CD4-positive, alpha-beta T cell treated with Interleukin-15 for 4 hours (primary cell): Measurements from ENCODE around the gene SNRNP48.

Experiments used
- DNase-seq: peaks from one replicate; pipeline ENCODE4 v3.0.0-alpha.2; 2020; ENCODE audit warnings: low spot score

The SNRNP48 gene

GRCh38 chr6:7589949-7590917 lies at the start of gene SNRNP48:
TSS of gene SNRNP48 (plus strand) at chr6:7590198. CDS start at chr6:7590258, 60 bp downstream.
- DNase-seq: peak; percentile 90

- no peak for DNase-seq
These were observed 49.4 kb upstream of the SNRNP48 start for GRCh38 chr6:7540595-7540994.

GRCh38 chr6:7541175-7542064 lies 48.6 kb upstream of the SNRNP48 start, which contains the start of gene DSP:
TSS of gene DSP (plus strand) at chr6:7541671. CDS start at chr6:7541916, 245 bp downstream.
- DNase-seq: no peak

GRCh38 chr6:7542065-7542873 lies 47.7 kb upstream of the SNRNP48 start:
- no peak for DNase-seq

GRCh38 chr6:7542874-7543624 lies 46.9 kb upstream of the SNRNP48 start:
- DNase-seq: no peak

GRCh38 chr6:7543789-7544424 lies 46.1 kb upstream of the SNRNP48 start:
- DNase-seq: no peak

- no peak for DNase-seq
These were observed 45.4 kb upstream of the SNRNP48 start for GRCh38 chr6:7544597-7544996.

GRCh38 chr6:7545316-7546019 lies 44.5 kb upstream of the SNRNP48 start:
- DNase-seq: no peak

- DNase-seq: no peak
These were observed 44.0 kb upstream of the SNRNP48 start for GRCh38 chr6:7546020-7546369.

- DNase-seq: no peak
These were observed 43.6 kb upstream of the SNRNP48 start for GRCh38 chr6:7546383-7546782.

GRCh38 chr6:7546896-7547295 lies 43.1 kb upstream of the SNRNP48 start:
- no peak for DNase-seq

GRCh38 chr6:7547315-7547714 lies 42.7 kb upstream of the SNRNP48 start:
- no peak for DNase-seq

GRCh38 chr6:7550433-7550801 lies 39.6 kb upstream of the SNRNP48 start:
- no peak for DNase-seq

- DNase-seq: no peak
These were observed 35.3 kb upstream of the SNRNP48 start for GRCh38 chr6:7554533-7555275.

- no peak for DNase-seq
These were observed 34.3 kb upstream of the SNRNP48 start for GRCh38 chr6:7555671-7556070.

GRCh38 chr6:7556394-7557106 lies 33.4 kb upstream of the SNRNP48 start:
- no peak for DNase-seq

GRCh38 chr6:7557652-7558051 lies 32.3 kb upstream of the SNRNP48 start:
- DNase-seq: no peak

GRCh38 chr6:7558781-7559180 lies 31.2 kb upstream of the SNRNP48 start:
- DNase-seq: no peak

GRCh38 chr6:7559196-7559595 lies 30.8 kb upstream of the SNRNP48 start:
- no peak for DNase-seq
